Immature natural killer cell (primary cell): ENCODE data around the gene LRR1. TPM values are rescaled to one million over a fixed set of nuclear protein-coding genes. Genes with fewer than 3 reads are reported as not detected.
"Not testable (repeated sequence)": the region's sequence is repeated elsewhere in the genome, so short reads cannot be mapped to it uniquely, and the experiment has no call there.

Source experiments
- DNase-seq, 3 donors: peaks; one replicate each; pipeline ENCODE4 v3.0.0; 2022; ENCODE audit warnings: mixed read lengths in 1 of 3
- H3K27ac Mint-ChIP-seq, 6 donors: one replicate each; pipeline ENCODE4 v1.8.0; 2020; ENCODE audit warnings: mixed read lengths in 6 of 6, mild to moderate bottlenecking in 5 of 6, inconsistent platforms in 4 of 6, moderate library complexity in 3 of 6
- H3K27me3 Mint-ChIP-seq, 3 donors: one replicate each; pipeline ENCODE4 v1.8.0; 2020 to 2021; ENCODE audit warnings: low read depth in 3 of 3, mild to moderate bottlenecking in 3 of 3, mixed read lengths in 3 of 3, moderate library complexity in 3 of 3, inconsistent platforms in 1 of 3
- H3K36me3 Mint-ChIP-seq, 3 donors: one replicate each; pipeline ENCODE4 v1.8.0; 2020; ENCODE audit warnings: mixed read lengths in 3 of 3, inconsistent platforms in 2 of 3, mild to moderate bottlenecking in 2 of 3
- H3K4me1 Mint-ChIP-seq, 2 donors: one replicate each; pipeline ENCODE4 v1.8.0; 2020; ENCODE audit warnings: inconsistent platforms in 2 of 2, mild to moderate bottlenecking in 2 of 2, mixed read lengths in 2 of 2, moderate library complexity in 1 of 2
- H3K4me3 Mint-ChIP-seq, 5 donors: one replicate each; pipeline ENCODE4 v1.8.0; 2020; ENCODE audit warnings: mild to moderate bottlenecking in 5 of 5, mixed read lengths in 5 of 5, inconsistent platforms in 3 of 5, moderate library complexity in 3 of 5
- H3K9me3 Mint-ChIP-seq, 6 donors: one replicate each; pipeline ENCODE4 v1.8.0; 2020; ENCODE audit warnings: mild to moderate bottlenecking in 6 of 6, mixed read lengths in 6 of 6, inconsistent platforms in 4 of 6, moderate library complexity in 3 of 6
- polyA plus RNA-seq, 3 donors: library from polyadenylated mRNA; unstranded; fragments of 300-500 nt; fragmentation: Illumina TruSeq; gene quantifications; one replicate each; pipeline ENCODE4 v1.2.3, GENCODE V29; 2021

LRR1 gene
- polyA plus RNA-seq, 3 donors from 2014 or later: 10.6 to 14.4 (median 12.5) TPM

GRCh38 chr14:49581209-49582112 lies 17.3 kb upstream of the LRR1 start:
- Mint-ChIP-seq H3K27ac (peak overlapping the region; percentile 8 to 85 (median 82)), H3K27me3 (peaks cover 8 to 18% (median 15%) of the 10 kb centered on the region in 3 donors), H3K4me1 (peaks cover 60 to 82% of the 10 kb centered on the region in 2 donors), H3K36me3 (peaks cover 5 to 32% (median 14%) of the 10 kb centered on the region in 3 donors), H3K4me3 (peak overlapping the region in 1 of 5 donors; percentile 57), H3K9me3 (peaks cover 0 to 3% (median 0%) of the 10 kb centered on the region in 6 donors)
- DNase-seq: no peak

GRCh38 chr14:49582113-49582977 lies 16.4 kb upstream of the LRR1 start:
- H3K27me3 Mint-ChIP-seq: peaks cover 13 to 26% (median 21%) of the 10 kb centered on the region in 3 donors
- DNase-seq: no peak
- peaks cover 0 to 3% (median 0%) of the 10 kb centered on the region in 6 donors for H3K9me3 Mint-ChIP-seq
- H3K36me3 Mint-ChIP-seq: peaks cover 5 to 27% (median 14%) of the 10 kb centered on the region in 3 donors
- peaks cover 68 to 90% of the 10 kb centered on the region in 2 donors for H3K4me1 Mint-ChIP-seq
- peak overlapping the region in 1 of 5 donors; percentile 57 for H3K4me3 Mint-ChIP-seq
- H3K27ac Mint-ChIP-seq: peak overlapping the region; percentile 8 to 83 (median 76)

GRCh38 chr14:49583629-49584028 lies 15.1 kb upstream of the LRR1 start:
- peaks cover 0 to 21% (median 14%) of the 10 kb centered on the region in 3 donors for H3K36me3 Mint-ChIP-seq
- H3K27ac Mint-ChIP-seq: peak overlapping the region; percentile 65 to 99 (median 84)
- peaks cover 0 to 3% (median 0%) of the 10 kb centered on the region in 6 donors for H3K9me3 Mint-ChIP-seq
- peak overlapping the region; percentile 52 to 99 (median 93) for H3K4me3 Mint-ChIP-seq
- no peak for DNase-seq
- peaks cover 67 to 88% of the 10 kb centered on the region in 2 donors for H3K4me1 Mint-ChIP-seq
- peaks cover 13 to 26% (median 21%) of the 10 kb centered on the region in 3 donors for H3K27me3 Mint-ChIP-seq

GRCh38 chr14:49584058-49584457 lies 14.7 kb upstream of the LRR1 start:
- DNase-seq: no peak
- H3K36me3 Mint-ChIP-seq: peaks cover 0 to 21% (median 14%) of the 10 kb centered on the region in 3 donors
- H3K4me3 Mint-ChIP-seq: peak overlapping the region; percentile 90 to 99 (median 93)
- H3K4me1 Mint-ChIP-seq: peaks cover 67 to 84% of the 10 kb centered on the region in 2 donors
- peak overlapping the region; percentile 74 to 99 (median 93) for H3K27ac Mint-ChIP-seq
- peaks cover 0 to 3% (median 0%) of the 10 kb centered on the region in 6 donors for H3K9me3 Mint-ChIP-seq
- H3K27me3 Mint-ChIP-seq: peaks cover 13 to 26% (median 21%) of the 10 kb centered on the region in 3 donors

GRCh38 chr14:49584981-49585640 lies 13.6 kb upstream of the LRR1 start:
- Mint-ChIP-seq H3K27me3 (peaks cover 13 to 26% (median 23%) of the 10 kb centered on the region in 3 donors), H3K36me3 (peaks cover 0 to 21% (median 14%) of the 10 kb centered on the region in 3 donors), H3K4me3 (peak overlapping the region; percentile 90 to 99 (median 93)), H3K27ac (peak overlapping the region; percentile 93 to 99 (median 94)), H3K4me1 (peaks cover 64 to 73% of the 10 kb centered on the region in 2 donors)
- H3K9me3 Mint-ChIP-seq, DNase-seq: not testable (repeated sequence)

GRCh38 chr14:49585803-49586672 lies 12.7 kb upstream of the LRR1 start, which contains the start of gene RPS29:
RPS29 (minus strand) TSS chr14:49586380; CDS start chr14:49586346, 34 bp downstream.
- H3K4me1 Mint-ChIP-seq: peaks cover 62 to 67% of the 10 kb centered on the region in 2 donors
- peaks cover 0 to 21% (median 14%) of the 10 kb centered on the region in 3 donors for H3K36me3 Mint-ChIP-seq

GRCh38 chr14:49586673-49587460 lies 11.9 kb upstream of the LRR1 start:
- Mint-ChIP-seq H3K27ac (peak overlapping the region; percentile 93 to 99 (median 94)), H3K9me3 (peaks cover 0 to 3% (median 0%) of the 10 kb centered on the region in 6 donors), H3K27me3 (peaks cover 13 to 26% (median 22%) of the 10 kb centered on the region in 3 donors), H3K4me1 (peaks cover 55 to 59% of the 10 kb centered on the region in 2 donors), H3K4me3 (peak overlapping the region; percentile 90 to 99 (median 93)), H3K36me3 (peaks cover 0 to 21% (median 14%) of the 10 kb centered on the region in 3 donors)
- DNase-seq: peak in 2 of 3 donors; percentile 74 to 78

More at GRCh38 chr14:49585803-49586672, 12.7 kb upstream of the LRR1 start, which contains the start of gene RPS29:
- Mint-ChIP-seq H3K27ac (peak within 1 kb of the TSS; percentile 93 to 99 (median 94)), H3K4me3 (peak within 1 kb of the TSS; percentile 90 to 99 (median 93)), H3K9me3 (peaks cover 0 to 3% (median 0%) of the 10 kb centered on the region in 6 donors), H3K27me3 (peaks cover 13 to 26% (median 23%) of the 10 kb centered on the region in 3 donors)
- peak; percentile 99 to 100 (median 99) for DNase-seq

GRCh38 chr14:49589387-49589786 lies 9.4 kb upstream of the LRR1 start:
- Mint-ChIP-seq H3K9me3 (peaks cover 0 to 3% (median 0%) of the 10 kb centered on the region in 6 donors), H3K27ac (no peak overlapping the region), H3K4me3 (no peak overlapping the region), H3K36me3 (peaks cover 0 to 4% (median 3%) of the 10 kb centered on the region in 3 donors), H3K4me1 (peaks cover 32 to 34% of the 10 kb centered on the region in 2 donors), H3K27me3 (peaks cover 13 to 22% (median 21%) of the 10 kb centered on the region in 3 donors)
- DNase-seq: no peak

GRCh38 chr14:49593016-49593415 lies 5.7 kb upstream of the LRR1 start:
- Mint-ChIP-seq H3K4me1 (peaks cover 9 to 11% of the 10 kb centered on the region in 2 donors), H3K4me3 (no peak overlapping the region), H3K9me3 (no peaks in the 10 kb centered on the region), H3K27ac (no peak overlapping the region), H3K27me3 (peaks cover 0 to 3% (median under 1%) of the 10 kb centered on the region in 3 donors), H3K36me3 (no peaks in the 10 kb centered on the region)
- DNase-seq: no peak

- DNase-seq: no peak
- Mint-ChIP-seq H3K4me1 (peaks cover 15 to 25% of the 10 kb centered on the region in 2 donors), H3K4me3 (no peak overlapping the region), H3K36me3 (no peaks in the 10 kb centered on the region), H3K27ac (no peak overlapping the region), H3K9me3 (no peaks in the 10 kb centered on the region), H3K27me3 (peaks cover 0 to 10% (median 10%) of the 10 kb centered on the region in 3 donors)
Measured at GRCh38 chr14:49594347-49595091, 4.2 kb upstream of the LRR1 start.

- Mint-ChIP-seq H3K4me1 (peaks cover 32 to 34% of the 10 kb centered on the region in 2 donors), H3K9me3 (no peaks in the 10 kb centered on the region), H3K4me3 (peak overlapping the region; percentile 96 to 99 (median 97)), H3K36me3 (no peaks in the 10 kb centered on the region), H3K27ac (peak overlapping the region; percentile 96 to 100 (median 98)), H3K27me3 (peaks cover 0 to 14% (median 6%) of the 10 kb centered on the region in 3 donors)
- DNase-seq: no peak
Measured at GRCh38 chr14:49598189-49598484, 603 bp upstream of the LRR1 start.
